Astrocyte (in vitro differentiated cells and primary cell): ENCODE measurements around the gene TPH1. TPM values are rescaled to one million over a fixed set of nuclear protein-coding genes. Genes with fewer than 3 reads are reported as not detected.

Experiments
- DNase-seq: peaks from one replicate; pipeline ENCODE4 v3.0.0-alpha.2; 2010; ENCODE audit warnings: low read depth
- FAIRE-seq: peaks from 2 replicates; lab custom pipeline; 2011; peaks lifted over from hg19 to GRCh38; lab: Jason Lieb, UNC
- H2AFZ ChIP-seq: 2 replicates; pipeline ENCODE4 v1.6.0; 2012; ENCODE audit warnings: low read depth, low read length, inconsistent platforms
- H3K27ac ChIP-seq: 2 replicates; pipeline ENCODE4 v1.5.1; 2011; ENCODE audit warnings: low read depth, low read length, inconsistent platforms
- H3K27me3 ChIP-seq: 2 replicates; pipeline ENCODE4 v1.6.0; 2011; ENCODE audit warnings: low read length, inconsistent platforms; ENCODE audit not compliant: insufficient read depth
- H3K36me3 ChIP-seq: 2 replicates; pipeline ENCODE4 v1.5.1; 2011; ENCODE audit warnings: low read length, inconsistent platforms; ENCODE audit not compliant: insufficient read depth
- H3K4me1 ChIP-seq: 2 replicates; pipeline ENCODE4 v1.5.1; 2011; ENCODE audit warnings: low read length, inconsistent platforms; ENCODE audit not compliant: insufficient read depth
- H3K4me2 ChIP-seq: 2 replicates; pipeline ENCODE4 v1.6.0; 2012; ENCODE audit warnings: low read length, inconsistent platforms
- H3K4me3 ChIP-seq: 2 replicates; pipeline ENCODE4 v1.5.1; 2011; ENCODE audit warnings: low read depth, mild to moderate bottlenecking, low read length, inconsistent platforms; ENCODE audit not compliant: insufficient read depth
- H3K79me2 ChIP-seq: 2 replicates; pipeline ENCODE4 v1.6.0; 2012; ENCODE audit warnings: mild to moderate bottlenecking, low read length, inconsistent platforms; ENCODE audit not compliant: insufficient read depth
- H3K9ac ChIP-seq: 2 replicates; pipeline ENCODE4 v1.6.0; 2012; ENCODE audit warnings: mild to moderate bottlenecking, low read length, inconsistent platforms
- H3K9me3 ChIP-seq: 2 replicates; pipeline ENCODE4 v1.5.1; 2012; ENCODE audit warnings: low read depth, mild to moderate bottlenecking, low read length, inconsistent platforms; ENCODE audit not compliant: insufficient read depth
- H4K20me1 ChIP-seq: 2 replicates; pipeline ENCODE4 v1.6.0; 2012; ENCODE audit warnings: low read length, inconsistent platforms; ENCODE audit not compliant: insufficient read depth
- H3K27ac Mint-ChIP-seq: one replicate; pipeline ENCODE4 v1.8.0; 2021; ENCODE audit warnings: mild to moderate bottlenecking, mixed read lengths; ENCODE audit not compliant: unreplicated experiment
- H3K27me3 Mint-ChIP-seq: one replicate; pipeline ENCODE4 v1.8.0; 2021; ENCODE audit warnings: low read depth, mixed read lengths; ENCODE audit not compliant: unreplicated experiment
- H3K36me3 Mint-ChIP-seq: one replicate; pipeline ENCODE4 v1.8.0; 2021; ENCODE audit warnings: low read depth, mixed read lengths; ENCODE audit not compliant: unreplicated experiment
- H3K4me1 Mint-ChIP-seq: one replicate; pipeline ENCODE4 v1.8.0; 2021; ENCODE audit warnings: low read depth, mixed read lengths; ENCODE audit not compliant: unreplicated experiment
- H3K4me3 Mint-ChIP-seq: one replicate; pipeline ENCODE4 v1.8.0; 2021; ENCODE audit warnings: mild to moderate bottlenecking, moderate library complexity, mixed read lengths; ENCODE audit not compliant: unreplicated experiment
- H3K9me3 Mint-ChIP-seq: one replicate; pipeline ENCODE4 v1.8.0; 2021; ENCODE audit warnings: mild to moderate bottlenecking, mixed read lengths; ENCODE audit not compliant: unreplicated experiment
- EZH2 ChIP-seq: IDR thresholded peaks from 2 replicates; pipeline ENCODE4 v1.6.1; 2012; ENCODE audit warnings: mild to moderate bottlenecking, low read length, inconsistent platforms; ENCODE audit not compliant: insufficient read depth
- total RNA-seq: library from RNA; stranded (reverse); gene quantifications from 2 replicates; pipeline ENCODE4 v1.2.1, GENCODE V29; 2021
- TF ChIP-seq, protein P1 (sequence below): IDR thresholded peaks from 2 replicates; pipeline ENCODE4 v1.5.1; 2011; ENCODE audit warnings: low read depth, mild to moderate bottlenecking, inconsistent platforms, low read length, moderate library complexity; ENCODE audit not compliant: insufficient read depth

Gene TPH1
- total RNA-seq, 1 donor from 2014 or later, result 0.32 TPM

DNA sequence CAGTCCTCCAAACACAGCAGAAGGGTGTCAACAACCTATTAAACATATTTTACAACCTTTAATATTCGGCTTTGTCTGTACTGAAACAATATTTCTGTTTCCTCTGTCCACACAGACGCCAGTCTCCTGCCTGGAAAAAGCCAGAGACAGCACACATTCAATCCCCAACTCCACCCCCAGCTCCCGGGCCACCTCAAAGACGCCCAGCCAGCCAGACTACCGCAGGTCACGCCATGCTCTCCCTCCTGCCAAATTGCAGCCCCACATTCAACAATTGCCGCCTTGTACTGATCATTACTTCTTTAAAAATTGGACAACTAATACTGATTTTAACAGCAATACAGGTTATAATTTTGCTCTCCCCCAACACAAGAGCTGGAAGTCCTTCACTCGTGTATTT is 34.4 kb downstream of the TPH1 start:
- H3K9me3 Mint-ChIP-seq, result no peaks in the 10 kb centered on the region
- peak overlapping the region; percentile 86 for H3K9ac ChIP-seq
- H3K36me3 ChIP-seq, result peaks cover 6% of the 10 kb centered on the region
- DNase-seq (no peak), FAIRE-seq (no peak)
- peaks cover 4% of the 10 kb centered on the region for H3K4me1 ChIP-seq
- H3K4me2 ChIP-seq, result peak overlapping the region; percentile 98
- no peak overlapping the region for H3K4me3 ChIP-seq
- H3K9me3 ChIP-seq, result no peaks in the 10 kb centered on the region
- no peaks in the 10 kb centered on the region for H3K36me3 Mint-ChIP-seq
- H2AFZ ChIP-seq, result no peak overlapping the region
- peaks cover 9% of the 10 kb centered on the region for H4K20me1 ChIP-seq
- TF ChIP-seq EZH2, result no peak
- TF ChIP-seq, protein P1, sequence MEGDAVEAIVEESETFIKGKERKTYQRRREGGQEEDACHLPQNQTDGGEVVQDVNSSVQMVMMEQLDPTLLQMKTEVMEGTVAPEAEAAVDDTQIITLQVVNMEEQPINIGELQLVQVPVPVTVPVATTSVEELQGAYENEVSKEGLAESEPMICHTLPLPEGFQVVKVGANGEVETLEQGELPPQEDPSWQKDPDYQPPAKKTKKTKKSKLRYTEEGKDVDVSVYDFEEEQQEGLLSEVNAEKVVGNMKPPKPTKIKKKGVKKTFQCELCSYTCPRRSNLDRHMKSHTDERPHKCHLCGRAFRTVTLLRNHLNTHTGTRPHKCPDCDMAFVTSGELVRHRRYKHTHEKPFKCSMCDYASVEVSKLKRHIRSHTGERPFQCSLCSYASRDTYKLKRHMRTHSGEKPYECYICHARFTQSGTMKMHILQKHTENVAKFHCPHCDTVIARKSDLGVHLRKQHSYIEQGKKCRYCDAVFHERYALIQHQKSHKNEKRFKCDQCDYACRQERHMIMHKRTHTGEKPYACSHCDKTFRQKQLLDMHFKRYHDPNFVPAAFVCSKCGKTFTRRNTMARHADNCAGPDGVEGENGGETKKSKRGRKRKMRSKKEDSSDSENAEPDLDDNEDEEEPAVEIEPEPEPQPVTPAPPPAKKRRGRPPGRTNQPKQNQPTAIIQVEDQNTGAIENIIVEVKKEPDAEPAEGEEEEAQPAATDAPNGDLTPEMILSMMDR, result no peak
- peaks cover 2% of the 10 kb centered on the region for H3K79me2 ChIP-seq
- no peak overlapping the region for H3K27ac ChIP-seq
- H3K27ac Mint-ChIP-seq, result no peak overlapping the region
- H3K4me3 Mint-ChIP-seq, result peak overlapping the region; percentile 97
- peaks cover 5% of the 10 kb centered on the region for H3K4me1 Mint-ChIP-seq
- peaks cover 5% of the 10 kb centered on the region for H3K27me3 Mint-ChIP-seq
- no peaks in the 10 kb centered on the region for H3K27me3 ChIP-seq

DNA sequence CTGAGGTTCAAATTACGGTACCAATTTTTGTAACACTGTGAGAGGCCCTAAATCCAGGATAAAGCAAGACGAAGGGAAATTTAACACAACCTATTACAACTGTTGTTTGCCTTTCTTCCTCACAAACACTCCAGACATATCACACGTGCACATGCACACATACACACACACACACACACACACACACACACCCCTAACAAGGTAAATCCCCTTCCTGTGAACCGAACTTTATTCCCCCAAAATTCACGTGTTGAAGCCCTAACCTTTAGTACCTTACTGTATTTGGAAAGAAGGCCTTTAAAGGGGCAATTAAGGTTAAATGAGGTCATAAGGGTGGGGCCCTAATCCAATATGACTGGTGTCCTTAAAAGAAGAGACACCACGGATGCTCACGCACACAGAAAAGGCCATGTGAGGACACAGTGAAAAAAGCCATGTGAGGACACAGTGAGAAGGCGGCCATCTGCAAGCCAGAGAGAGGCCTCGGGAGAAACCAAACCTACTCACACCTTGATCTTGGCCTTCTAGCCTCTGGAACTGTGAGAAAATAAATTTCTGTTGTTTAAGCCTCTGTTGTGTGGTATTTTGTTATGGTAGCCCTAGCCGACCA is 35.0 kb downstream of the TPH1 start:
- Mint-ChIP-seq H3K27me3 (peaks cover 5% of the 10 kb centered on the region), H3K36me3 (no peaks in the 10 kb centered on the region), H3K9me3 (no peaks in the 10 kb centered on the region), H3K4me1 (peaks cover 5% of the 10 kb centered on the region), H3K27ac (no peak overlapping the region), H3K4me3 (peak overlapping the region; percentile 97)
- H3K4me2 ChIP-seq, result peak overlapping the region; percentile 98
- H3K9me3 ChIP-seq, result no peaks in the 10 kb centered on the region
- H3K9ac ChIP-seq, result no peak overlapping the region
- H3K4me1 ChIP-seq, result peaks cover 4% of the 10 kb centered on the region
- H3K79me2 ChIP-seq, result peaks cover 2% of the 10 kb centered on the region
- no peak overlapping the region for H3K27ac ChIP-seq
- no peak overlapping the region for H3K4me3 ChIP-seq
- DNase-seq, result no peak
- no peak for FAIRE-seq
- TF ChIP-seq, protein P1, result no peak
- TF ChIP-seq EZH2, result no peak
- peaks cover 9% of the 10 kb centered on the region for H4K20me1 ChIP-seq
- no peak overlapping the region for H2AFZ ChIP-seq
- H3K27me3 ChIP-seq, result no peaks in the 10 kb centered on the region
- peaks cover 6% of the 10 kb centered on the region for H3K36me3 ChIP-seq

DNA sequence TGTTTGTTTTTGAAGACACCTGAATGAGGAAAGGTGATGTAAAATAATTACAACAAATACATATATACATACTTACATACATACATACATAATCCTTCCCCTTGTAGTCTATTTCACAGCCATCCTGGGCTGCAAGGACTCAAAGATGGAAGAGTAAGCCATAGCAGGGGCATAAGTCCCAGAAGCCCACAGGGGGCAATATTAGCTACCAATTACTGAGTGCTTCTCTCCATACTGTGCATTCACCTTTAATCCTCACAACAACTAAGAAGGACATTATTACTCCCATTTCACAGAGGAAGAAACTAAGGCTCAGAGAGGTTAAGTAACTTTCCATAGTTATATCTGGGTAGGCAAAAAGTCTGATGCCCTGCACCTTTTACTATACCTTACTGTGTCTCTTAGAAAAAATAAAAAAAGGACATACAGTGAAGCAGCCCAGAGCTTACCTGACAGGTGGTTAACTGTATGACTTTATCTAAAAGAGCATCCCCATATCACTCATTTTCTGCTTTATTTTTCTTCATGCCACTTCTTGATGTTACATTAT is 35.9 kb downstream of the TPH1 start:
- H3K27ac Mint-ChIP-seq, result no peak overlapping the region
- Histone ChIP-seq H3K4me3 (no peak overlapping the region), H3K27ac (no peak overlapping the region), H3K36me3 (peaks cover 9% of the 10 kb centered on the region), H3K4me2 (no peak overlapping the region), H3K4me1 (peaks cover 4% of the 10 kb centered on the region), H2AFZ (no peak overlapping the region), H4K20me1 (peaks cover 9% of the 10 kb centered on the region), H3K9ac (no peak overlapping the region), H3K9me3 (no peaks in the 10 kb centered on the region), H3K79me2 (peaks cover 2% of the 10 kb centered on the region), H3K27me3 (no peaks in the 10 kb centered on the region)
- peaks cover 5% of the 10 kb centered on the region for H3K27me3 Mint-ChIP-seq
- H3K9me3 Mint-ChIP-seq, result no peaks in the 10 kb centered on the region
- H3K4me1 Mint-ChIP-seq, result peaks cover 11% of the 10 kb centered on the region
- FAIRE-seq (no peak), DNase-seq (no peak)
- TF ChIP-seq, protein P1, result no peak
- no peak for TF ChIP-seq EZH2
- no peaks in the 10 kb centered on the region for H3K36me3 Mint-ChIP-seq
- H3K4me3 Mint-ChIP-seq, result no peak overlapping the region
